ENCODE measurements around the gene TMEM163.

TMEM163 gene

GRCh38 chr2:134458473-134458853 lies 260.3 kb downstream of the TMEM163 start:
- DNase-seq (ENCODE audit: low read depth), result no peak

GRCh38 chr2:134457765-134458472 lies 260.9 kb downstream of the TMEM163 start:
- no peak for DNase-seq (ENCODE audit: low read depth)

- DNase-seq (ENCODE audit: low read depth), result no peak
Observed at GRCh38 chr2:134457353-134457752, 261.4 kb downstream of the TMEM163 start.

- DNase-seq (ENCODE audit: low read depth), result no peak
Observed at GRCh38 chr2:134455426-134455825, 263.4 kb downstream of the TMEM163 start.

GRCh38 chr2:134454931-134455330 lies 263.9 kb downstream of the TMEM163 start:
- DNase-seq (ENCODE audit: low read depth), result no peak

GRCh38 chr2:134454426-134454825 lies 264.4 kb downstream of the TMEM163 start:
- no peak for DNase-seq (ENCODE audit: low read depth)

GRCh38 chr2:134453973-134454372 lies 264.8 kb downstream of the TMEM163 start:
- no peak for DNase-seq (ENCODE audit: low read depth)

GRCh38 chr2:134453476-134453875 lies 265.3 kb downstream of the TMEM163 start:
- no peak for DNase-seq (ENCODE audit: low read depth)

GRCh38 chr2:134452042-134452733 lies 266.6 kb downstream of the TMEM163 start:
- DNase-seq (ENCODE audit: low read depth), result no peak

GRCh38 chr2:134451347-134451630 lies 267.5 kb downstream of the TMEM163 start:
- no peak for DNase-seq (ENCODE audit: low read depth)

- DNase-seq (ENCODE audit: low read depth), result no peak
Observed at GRCh38 chr2:134449751-134450513, 268.9 kb downstream of the TMEM163 start.

- no peak for DNase-seq (ENCODE audit: low read depth)
Observed at GRCh38 chr2:134449157-134449556, 269.6 kb downstream of the TMEM163 start.

- no peak for DNase-seq (ENCODE audit: low read depth)
Observed at GRCh38 chr2:134448650-134449049, 270.1 kb downstream of the TMEM163 start.

GRCh38 chr2:134447669-134448068 lies 271.1 kb downstream of the TMEM163 start:
- no peak for DNase-seq (ENCODE audit: low read depth)

- no peak for DNase-seq (ENCODE audit: low read depth)
Observed at GRCh38 chr2:134446383-134447017, 272.3 kb downstream of the TMEM163 start.

- DNase-seq (ENCODE audit: low read depth), result no peak
Observed at GRCh38 chr2:134445985-134446382, 272.8 kb downstream of the TMEM163 start.

- DNase-seq (ENCODE audit: low read depth), result no peak
Observed at GRCh38 chr2:134445116-134445515, 273.7 kb downstream of the TMEM163 start.

GRCh38 chr2:134443814-134444480 lies 274.9 kb downstream of the TMEM163 start:
- no peak for DNase-seq (ENCODE audit: low read depth)

- no peak for DNase-seq (ENCODE audit: low read depth)
Observed at GRCh38 chr2:134441153-134441863, 277.5 kb downstream of the TMEM163 start.

- DNase-seq (ENCODE audit: low read depth), result no peak
Observed at GRCh38 chr2:134440336-134440909, 278.4 kb downstream of the TMEM163 start.

- no peak for DNase-seq (ENCODE audit: low read depth)
Observed at GRCh38 chr2:134438371-134438770, 280.4 kb downstream of the TMEM163 start.
